ENCODE measurements around the gene MACROD2.

DNA sequence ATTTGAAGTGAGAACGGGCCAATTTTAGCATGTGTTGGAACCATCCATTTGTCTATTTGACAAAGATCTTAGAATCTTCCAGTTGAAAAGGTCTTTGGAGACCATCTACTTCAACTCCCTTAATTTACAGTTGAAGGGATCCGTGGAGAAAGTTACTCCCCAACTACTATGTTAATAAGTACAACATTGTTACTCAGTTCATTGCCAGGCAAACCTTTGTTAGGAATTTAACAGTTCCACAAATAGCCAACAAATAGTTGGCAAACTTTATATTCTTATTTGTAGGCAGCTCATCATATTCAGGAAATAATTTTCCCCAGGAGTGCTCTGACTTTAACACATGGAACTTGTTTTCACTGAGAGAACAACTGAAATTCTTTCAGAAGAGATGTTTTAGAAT is 423.1 kb downstream of the MACROD2 start:
- TF ChIP-seq POLR2A (IDR thresholded peaks at IDR 0.05; ENCODE audit: low read depth, low read length) = no peak
- TF ChIP-seq POLR2AphosphoS5 (IDR thresholded peaks at IDR 0.05; ENCODE audit: low read depth, low read length) = no peak
- TF ChIP-seq POU2F2 (IDR thresholded peaks at IDR 0.05; ENCODE audit: low read depth, low read length) = no peak
